Ramos (cell line): ENCODE measurements around the gene UBP1.
"Not testable (repeated sequence)": the region's sequence is repeated elsewhere in the genome, so short reads cannot be mapped to it uniquely, and the experiment has no call there.

Experiments
- in situ Hi-C: fragments of 300-500 bp; cut with MboI; formaldehyde crosslinking; loops from one replicate; pipeline ENCODE4 v1.14.3; 2022; ENCODE audit warnings: low sequenced_read_pairs; ENCODE audit not compliant: unreplicated experiment

Gene UBP1

GRCh38 chr3:33440328-33441224 lies at the start of gene UBP1:
UBP1 (minus strand) TSS chr3:33440405; CDS start chr3:33439848, 557 bp downstream.
- in situ Hi-C loops = no loop called here

DNA sequence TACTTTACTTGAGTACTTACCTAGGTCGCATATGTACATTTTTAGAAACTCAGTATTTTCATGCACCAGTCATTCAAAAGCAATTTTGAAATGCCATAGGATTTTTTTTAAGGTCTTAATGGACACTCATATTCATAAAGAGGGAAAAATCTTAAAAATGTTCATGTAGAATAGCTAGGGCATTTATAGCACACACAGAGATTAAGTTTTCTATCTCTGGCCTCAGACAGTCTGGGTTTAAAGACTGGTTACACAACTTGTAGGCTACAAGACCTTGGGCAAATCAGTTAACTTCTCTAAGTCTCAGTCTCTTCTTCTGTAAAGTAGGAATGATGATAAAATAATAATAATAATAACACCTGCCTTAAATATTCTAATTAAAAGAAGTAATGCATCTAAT lies 48.5 kb upstream of the UBP1 start:
- in situ Hi-C loops = no loop called here

DNA sequence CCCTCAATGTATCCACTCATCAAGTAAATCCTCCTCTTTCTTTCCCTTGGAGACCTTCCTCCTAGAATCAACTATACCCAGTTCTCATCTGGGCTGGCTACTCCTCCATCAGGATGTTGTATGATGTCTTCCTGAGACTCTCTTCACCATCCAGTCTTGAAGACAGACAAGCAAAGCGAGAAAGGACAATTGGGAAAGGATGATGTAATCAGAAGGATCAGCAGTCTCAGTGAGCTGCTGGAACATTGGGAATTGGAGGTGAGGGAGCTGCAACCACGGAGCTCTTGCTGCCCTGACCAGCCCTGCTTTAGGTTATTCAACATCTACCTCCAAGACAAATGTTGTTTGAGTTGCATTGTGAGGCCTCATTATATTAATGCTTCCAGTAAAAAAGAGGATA lies 48.0 kb upstream of the UBP1 start:
- in situ Hi-C loops = no loop called here

DNA sequence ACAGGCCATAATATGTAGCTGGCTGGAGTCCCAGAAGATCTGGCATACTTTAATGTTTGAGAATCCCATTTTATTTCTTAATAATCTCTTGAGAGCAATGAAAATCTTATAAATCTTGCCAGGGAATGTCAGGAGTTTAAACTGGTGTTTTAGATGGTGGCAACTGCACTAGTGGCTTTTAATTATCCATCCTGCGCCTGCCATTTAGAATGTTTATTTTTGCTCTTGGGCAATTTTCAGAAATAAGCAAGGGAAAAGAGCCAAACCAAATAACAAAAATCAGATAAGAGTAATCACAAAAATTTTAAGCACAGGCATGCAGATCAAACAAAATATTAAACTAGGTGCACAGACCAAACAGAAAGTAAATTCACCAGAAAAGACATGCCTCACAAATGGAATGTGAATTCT lies 41.9 kb upstream of the UBP1 start:
- in situ Hi-C loops = no loop called here

- in situ Hi-C loops = no loop called here
Measured at GRCh38 chr3:33474896-33475295, 34.7 kb upstream of the UBP1 start.

GRCh38 chr3:33473813-33474212 lies 33.6 kb upstream of the UBP1 start:
- in situ Hi-C loops = no loop called here

- in situ Hi-C loops = no loop called here
Measured at GRCh38 chr3:33467786-33468185, 27.6 kb upstream of the UBP1 start.

GRCh38 chr3:33461097-33461496 lies 20.9 kb upstream of the UBP1 start:
- in situ Hi-C loops = no loop called here

DNA sequence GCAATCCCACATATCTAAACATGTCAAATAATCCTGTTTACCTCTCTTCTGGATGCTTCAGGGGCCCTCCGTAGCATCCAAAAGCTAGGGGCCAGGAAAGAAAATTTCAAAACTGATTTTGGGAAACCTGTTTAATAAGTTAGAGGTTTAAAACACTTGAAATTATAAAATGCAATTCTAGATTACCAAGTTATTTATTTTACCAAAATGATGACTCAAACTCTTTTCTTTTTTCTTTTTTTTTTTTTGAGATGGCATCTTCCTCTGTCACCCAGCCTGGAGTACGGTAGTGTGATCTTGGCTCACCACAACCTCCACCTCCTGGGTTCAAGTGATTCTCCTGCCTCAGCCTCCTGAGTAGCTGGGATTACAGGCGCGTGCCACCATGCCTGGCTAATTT lies 19.4 kb upstream of the UBP1 start:
- in situ Hi-C loops = not testable (repeated sequence)

GRCh38 chr3:33458446-33458845 lies 18.2 kb upstream of the UBP1 start:
- in situ Hi-C loops = no loop called here

- in situ Hi-C loops = no loop called here
Measured at GRCh38 chr3:33456756-33457155, 16.6 kb upstream of the UBP1 start.

DNA sequence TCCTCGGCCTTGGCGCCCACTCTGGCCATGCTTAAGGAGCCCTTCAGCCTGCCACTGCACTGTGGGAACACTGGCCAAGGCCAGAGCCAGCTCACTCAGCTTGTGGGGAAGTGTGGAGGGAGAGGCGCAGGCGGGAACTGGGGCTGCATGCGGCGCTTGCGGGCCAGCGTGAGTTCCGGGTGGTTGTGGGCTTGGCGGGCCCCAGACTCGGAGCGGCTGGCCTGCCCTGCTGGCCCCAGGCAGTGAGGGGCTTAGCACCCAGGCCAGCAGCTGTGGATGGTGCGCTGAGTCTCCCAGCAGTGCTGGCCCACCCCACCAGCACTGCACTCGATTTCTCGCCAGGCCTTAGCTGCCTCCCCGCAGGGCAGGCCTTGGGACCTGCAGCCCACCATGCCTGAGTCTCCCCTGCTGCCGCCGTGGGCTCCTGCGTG lies 13.1 kb upstream of the UBP1 start:
- in situ Hi-C loops = no loop called here

DNA sequence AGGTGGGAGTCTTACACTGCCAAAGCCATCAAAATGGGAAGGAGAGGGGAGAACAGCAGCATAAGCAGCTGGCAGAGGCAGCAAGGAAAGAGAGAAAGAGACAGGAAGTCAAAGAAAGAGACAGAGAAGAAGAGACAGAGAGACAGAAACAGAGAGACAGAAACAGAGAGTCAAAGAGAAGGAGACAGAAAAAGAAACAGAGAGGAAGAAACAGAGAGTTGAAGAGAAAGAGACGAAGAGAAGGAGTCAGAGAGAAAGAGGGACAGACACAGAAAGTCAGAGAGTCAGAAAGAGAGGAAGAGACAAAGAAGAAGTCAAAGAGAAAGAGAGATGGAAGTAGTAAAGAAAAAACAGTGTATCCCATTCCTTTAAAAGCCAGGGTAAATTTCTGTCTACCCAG lies 11.8 kb upstream of the UBP1 start:
- in situ Hi-C loops = not testable (repeated sequence)

DNA sequence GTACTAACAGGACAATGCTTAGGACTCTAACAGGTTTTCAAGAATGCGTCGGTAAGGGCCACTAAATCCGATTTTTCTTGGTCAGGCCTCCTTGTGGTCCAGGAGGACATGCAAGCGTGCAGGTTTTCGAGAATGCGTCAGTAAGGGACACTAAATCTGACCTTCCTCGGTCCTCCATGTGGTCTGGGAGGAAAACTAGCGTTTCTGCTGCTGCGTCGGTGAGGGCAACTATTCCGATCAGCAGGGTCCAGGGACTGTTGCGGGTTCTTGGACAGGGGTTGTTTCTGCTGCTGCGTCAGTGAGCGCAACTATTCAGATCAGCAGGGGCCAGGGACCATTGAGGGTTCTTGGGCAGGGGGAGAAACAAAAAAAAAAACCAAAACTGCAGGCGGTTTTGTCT lies 7.8 kb upstream of the UBP1 start:
- in situ Hi-C loops = no loop called here

DNA sequence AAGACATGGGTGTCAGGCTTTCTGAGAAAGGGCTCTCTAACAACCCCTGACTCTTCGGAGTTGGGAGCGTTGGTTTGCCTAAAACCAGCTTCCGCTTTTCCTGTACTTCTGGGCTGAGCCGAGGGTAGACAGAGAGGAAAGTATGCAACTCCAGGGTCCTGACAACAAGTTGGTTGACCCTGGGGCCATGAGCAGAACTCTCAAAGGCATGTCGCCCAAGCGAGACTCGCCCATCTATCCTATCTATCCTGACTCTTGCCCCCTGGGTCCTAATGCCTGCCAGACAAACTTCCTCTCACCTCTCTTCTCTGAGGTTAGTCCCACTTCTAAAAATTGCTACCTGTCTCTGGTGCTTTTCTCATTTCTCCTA lies 7.0 kb upstream of the UBP1 start:
- in situ Hi-C loops = not testable (repeated sequence)

DNA sequence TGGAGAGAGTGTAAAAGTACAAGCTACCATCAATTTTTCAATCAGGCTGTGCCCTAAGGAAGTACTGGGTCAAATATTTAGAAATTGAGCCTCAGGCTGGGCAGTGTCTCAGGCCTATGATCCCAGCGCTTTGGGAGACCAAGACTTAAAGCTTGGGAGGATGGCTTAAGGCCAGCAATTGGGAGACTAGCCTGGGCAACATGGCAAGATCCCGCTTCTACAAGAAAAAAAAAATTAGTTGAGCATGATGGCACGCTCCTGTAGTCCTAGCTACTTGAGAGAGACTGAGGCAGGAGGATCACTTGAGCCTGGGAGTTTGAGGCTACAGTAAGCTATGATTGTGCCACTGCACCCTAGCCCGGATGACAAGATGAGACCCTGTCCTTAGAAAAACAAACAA lies 2.0 kb upstream of the UBP1 start:
- in situ Hi-C loops = no loop called here

DNA sequence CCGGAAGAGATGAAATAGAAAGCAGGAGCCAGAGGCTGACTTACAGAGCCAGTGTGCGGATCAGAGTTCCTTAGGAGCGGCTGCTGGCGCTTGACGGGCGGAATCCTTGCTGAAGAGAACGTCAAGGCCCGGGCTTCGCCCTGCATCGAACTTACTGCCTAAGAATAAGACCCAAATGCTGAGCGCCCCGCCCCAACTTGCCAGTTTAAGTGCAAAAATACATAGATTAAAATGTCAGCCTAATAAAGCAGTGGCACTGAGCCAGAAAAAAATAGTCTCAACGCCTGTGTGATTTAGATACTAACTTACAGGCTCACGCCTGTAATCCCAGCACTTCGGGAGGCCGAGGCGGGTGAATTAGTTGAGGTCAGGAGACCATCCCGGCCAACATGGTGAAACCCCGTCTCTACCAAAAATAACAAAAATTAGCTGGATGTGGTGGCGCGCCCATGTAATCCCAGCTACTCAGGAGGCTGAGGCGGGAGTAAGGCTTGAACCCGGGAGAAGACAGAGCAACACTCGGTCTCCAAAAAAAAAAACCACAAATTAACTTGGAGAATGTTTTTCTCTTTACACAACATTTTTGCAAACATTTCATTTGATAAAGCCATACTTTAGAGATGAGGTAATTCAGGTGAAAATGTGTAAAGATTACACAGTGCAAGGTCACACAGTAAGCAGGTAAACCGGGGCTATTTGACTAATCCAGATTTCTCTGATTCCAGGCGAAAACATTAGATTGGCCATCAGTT lies 1.2 kb upstream of the UBP1 start:
- in situ Hi-C loops = no loop called here

- in situ Hi-C loops = no loop called here
Measured at GRCh38 chr3:33439546-33440327, 468 bp downstream of the UBP1 start.

DNA sequence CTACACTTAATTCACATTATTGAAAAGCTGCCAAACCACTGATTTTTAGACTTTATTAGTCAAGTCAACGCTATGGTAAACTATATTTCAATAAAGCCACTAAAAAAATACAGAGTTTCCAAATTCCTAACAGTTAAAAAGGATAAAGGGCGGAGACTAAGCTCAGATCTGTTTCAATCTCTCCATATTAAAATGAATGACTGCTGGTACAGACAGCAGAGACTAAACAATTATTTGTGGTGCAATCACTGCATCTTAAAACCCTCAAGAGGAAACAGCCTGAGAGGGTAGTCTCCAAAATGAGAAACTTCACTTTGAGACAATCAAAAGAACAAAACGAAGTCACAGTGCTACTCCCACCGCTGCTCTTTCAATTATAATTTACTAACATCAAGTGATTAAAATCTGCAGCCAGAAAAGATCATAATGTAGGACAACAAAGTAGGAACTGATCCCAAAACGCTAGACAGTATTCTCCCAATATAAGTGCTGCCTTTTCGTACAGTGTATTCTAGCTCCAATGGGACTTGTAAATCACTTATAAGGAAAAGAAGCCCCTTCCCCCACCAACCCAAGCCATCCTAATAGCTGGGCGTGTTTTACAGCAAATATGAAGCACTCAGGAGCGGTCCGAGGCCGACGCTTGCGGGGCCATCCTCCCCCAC lies 1.2 kb downstream of the UBP1 start:
- in situ Hi-C loops = no loop called here

- in situ Hi-C loops = no loop called here
Measured at GRCh38 chr3:33438284-33438668, 1.9 kb downstream of the UBP1 start.
